Hematopoietic multipotent progenitor cell treated with erythropoietin and hydrocortisone succinate and interleukin-3 and kit ligand, for 15 days (in vitro differentiated cells): ENCODE results near the gene HAVCR2.
"Not testable (repeated sequence)": the region's sequence is repeated elsewhere in the genome, so short reads cannot be mapped to it uniquely, and the experiment has no call there.

Experiments used
- DNase-seq: peaks from one replicate; pipeline ENCODE4 v3.0.0-alpha.2; 2015; ENCODE audit warnings: low spot score

Gene HAVCR2

GRCh38 chr5:157088342-157088990 is 20.4 kb downstream of the HAVCR2 start:
- DNase-seq = no peak

- DNase-seq = no peak
Measured at GRCh38 chr5:157086751-157087359, 22.0 kb downstream of the HAVCR2 start.

GRCh38 chr5:157085930-157086329 is 22.9 kb downstream of the HAVCR2 start:
- no peak for DNase-seq

- DNase-seq = no peak
Measured at GRCh38 chr5:157080286-157080685, 28.6 kb downstream of the HAVCR2 start.

GRCh38 chr5:157076558-157076957 is 32.3 kb downstream of the HAVCR2 start:
- no peak for DNase-seq

GRCh38 chr5:157072508-157072907 is 36.3 kb downstream of the HAVCR2 start:
- no peak for DNase-seq

GRCh38 chr5:157069949-157070348 is 38.9 kb downstream of the HAVCR2 start:
- DNase-seq = no peak

- no peak for DNase-seq
Measured at GRCh38 chr5:157068785-157069184, 40.1 kb downstream of the HAVCR2 start.

- no peak for DNase-seq
Measured at GRCh38 chr5:157068339-157068738, 40.5 kb downstream of the HAVCR2 start.

GRCh38 chr5:157067005-157067404 is 41.8 kb downstream of the HAVCR2 start:
- no peak for DNase-seq

- DNase-seq = no peak
Measured at GRCh38 chr5:157066080-157066479, 42.8 kb downstream of the HAVCR2 start.

GRCh38 chr5:157063776-157064430 is 44.9 kb downstream of the HAVCR2 start:
- DNase-seq = no peak

GRCh38 chr5:157059891-157060290 is 49.0 kb downstream of the HAVCR2 start:
- DNase-seq = no peak

GRCh38 chr5:157059093-157059539 is 49.7 kb downstream of the HAVCR2 start, which contains the start of gene HAVCR1:
Gene HAVCR1, minus strand, starts transcription at chr5:157059116. Its CDS starts 1,173 bp downstream, at chr5:157057943.
- DNase-seq = no peak

GRCh38 chr5:157057459-157058370 is 51.1 kb downstream of the HAVCR2 start:
- DNase-seq = no peak

- DNase-seq = not testable (repeated sequence)
Measured at GRCh38 chr5:157056848-157057247, 52.0 kb downstream of the HAVCR2 start.

GRCh38 chr5:157051604-157052245 is 57.1 kb downstream of the HAVCR2 start:
- DNase-seq = no peak

GRCh38 chr5:157050050-157050449 is 58.8 kb downstream of the HAVCR2 start:
- no peak for DNase-seq

- no peak for DNase-seq
Measured at GRCh38 chr5:157049605-157050004, 59.2 kb downstream of the HAVCR2 start.

- no peak for DNase-seq
Measured at GRCh38 chr5:157047898-157048297, 60.9 kb downstream of the HAVCR2 start.

GRCh38 chr5:157047016-157047415 is 61.8 kb downstream of the HAVCR2 start:
- not testable (repeated sequence) for DNase-seq

- DNase-seq = no peak
Measured at GRCh38 chr5:157046041-157046440, 62.8 kb downstream of the HAVCR2 start.
